NCI-H526 treated with DMSO at 0.1 percent for 48 hours (cell line): ENCODE results near the gene EFNB2.

Experiments used
- DNase-seq: peaks from one replicate; lab custom pipeline; 2025; lab: John Stamatoyannopoulos, UW

Gene EFNB2

DNA sequence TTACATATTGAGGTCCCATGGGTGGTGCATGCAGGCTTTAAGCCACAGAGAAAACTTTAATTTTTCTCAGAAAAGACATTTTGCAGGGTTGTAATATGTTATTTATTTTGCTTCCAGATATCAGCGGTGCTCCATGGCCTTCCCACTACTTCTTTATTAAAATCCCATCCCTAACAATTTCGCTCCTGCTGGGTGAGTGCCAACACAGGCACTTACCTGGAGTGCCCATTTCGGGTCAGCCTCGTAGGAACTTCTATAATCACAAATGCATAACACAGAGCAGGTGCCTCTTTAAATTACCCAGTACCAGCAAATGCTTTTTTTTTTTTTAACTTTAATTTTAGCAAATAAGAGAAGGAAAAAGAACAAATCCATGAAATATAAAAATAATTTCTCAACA, 86.4 kb downstream of the EFNB2 start:
- DNase-seq: no peak

DNA sequence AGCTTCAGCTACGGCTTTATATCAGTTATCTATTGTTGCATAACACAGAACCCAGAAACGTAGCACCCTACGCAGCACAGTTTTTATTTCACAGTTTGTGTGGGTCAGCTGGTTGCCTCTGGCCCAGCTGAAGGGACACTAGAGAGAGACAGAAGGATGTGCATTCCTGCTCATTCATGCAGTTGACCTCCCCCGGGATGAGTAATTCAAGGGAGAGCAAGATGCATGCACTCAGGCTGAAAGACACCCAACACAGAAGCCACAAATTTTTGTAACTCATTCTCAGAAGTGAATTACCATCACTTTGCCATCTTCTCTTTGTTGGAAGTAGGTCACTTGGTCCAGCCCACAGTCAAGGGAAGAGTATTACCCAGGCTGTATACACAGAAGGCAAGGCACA, 89.5 kb downstream of the EFNB2 start:
- no peak for DNase-seq

DNA sequence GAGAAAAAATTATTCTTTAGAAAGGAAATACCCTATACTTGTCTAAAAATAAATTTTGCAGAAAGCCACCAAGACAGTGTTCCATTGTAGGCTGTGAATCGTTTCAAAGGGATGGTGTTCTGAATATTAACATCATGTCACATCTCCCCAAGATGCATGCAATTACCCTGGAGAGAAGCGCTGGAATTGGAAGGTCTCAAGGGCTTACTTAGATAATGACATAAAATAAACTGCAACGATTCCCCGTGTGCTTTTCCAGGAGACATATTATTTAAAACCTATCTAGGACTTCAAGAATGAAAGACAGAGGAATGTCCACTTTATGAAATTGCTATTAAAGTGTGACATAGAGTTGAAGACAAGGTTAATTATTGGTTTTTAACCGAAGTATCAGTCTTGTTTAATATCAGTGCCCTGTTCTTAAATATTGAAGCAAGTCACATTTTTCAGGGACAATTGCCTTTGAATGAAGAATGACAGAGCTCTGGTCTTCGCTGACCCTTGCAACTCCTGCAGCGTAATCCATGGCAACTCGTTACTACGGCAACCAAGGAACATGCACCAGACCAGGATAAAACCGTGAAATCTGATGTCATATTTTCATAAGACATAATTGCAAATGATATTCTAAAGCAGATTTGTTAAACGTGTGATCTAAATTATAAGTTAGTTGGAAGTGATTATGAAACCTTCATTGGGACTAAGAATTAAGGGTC, 91.7 kb downstream of the EFNB2 start:
- DNase-seq: no peak

DNA sequence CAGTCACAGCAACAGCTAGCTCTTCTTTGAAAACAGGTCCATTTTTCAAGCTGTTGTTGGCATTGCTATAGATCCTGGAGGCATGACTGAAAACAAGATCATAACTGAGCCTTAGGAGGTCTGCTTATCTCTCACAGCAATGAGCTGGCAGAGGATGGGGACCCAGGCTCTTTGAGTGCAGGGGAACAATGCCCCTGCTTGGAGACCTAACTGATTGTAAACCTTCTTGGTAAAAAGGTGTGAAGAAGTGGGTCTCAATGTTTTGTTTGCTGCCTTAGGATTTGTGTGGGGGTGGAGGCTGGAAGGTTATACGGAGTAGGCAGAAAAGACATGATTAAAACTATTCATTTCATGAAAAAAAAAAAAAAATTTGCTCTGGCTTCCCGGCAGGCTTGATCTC, 94.6 kb downstream of the EFNB2 start:
- no peak for DNase-seq
